Chondrocyte (in vitro differentiated cells): ENCODE data around the gene ARFGEF2. TPM values are rescaled to one million over a fixed set of nuclear protein-coding genes. Genes with fewer than 3 reads are reported as not detected.

Experiments used
- DNase-seq: peaks from one replicate; pipeline ENCODE4 v3.0.0; 2021; ENCODE audit warnings: mixed read lengths, low spot score
- H3K27ac Mint-ChIP-seq: one replicate; pipeline ENCODE4 v1.8.0; 2021; ENCODE audit warnings: mild to moderate bottlenecking, moderate library complexity, mixed read lengths; ENCODE audit not compliant: unreplicated experiment
- H3K27me3 Mint-ChIP-seq: 2 replicates; pipeline ENCODE4 v1.8.0; 2021; ENCODE audit warnings: low read depth, mixed read lengths
- H3K36me3 Mint-ChIP-seq: 2 replicates; pipeline ENCODE4 v1.8.0; 2021; ENCODE audit warnings: low read depth, mixed read lengths
- H3K4me1 Mint-ChIP-seq: 2 replicates; pipeline ENCODE4 v1.8.0; 2021; ENCODE audit warnings: low read depth, mild to moderate bottlenecking, mixed read lengths
- H3K4me3 Mint-ChIP-seq: one replicate; pipeline ENCODE4 v1.8.0; 2021; ENCODE audit warnings: mild to moderate bottlenecking, moderate library complexity, mixed read lengths; ENCODE audit not compliant: unreplicated experiment
- H3K9me3 Mint-ChIP-seq: 2 replicates; pipeline ENCODE4 v1.8.0; 2021; ENCODE audit warnings: low read depth, mixed read lengths
- total RNA-seq: library from RNA; stranded (reverse); gene quantifications from 3 replicates; pipeline ENCODE4 v1.2.1, GENCODE V29; 2021
- TF ChIP-seq, protein P1 (sequence below): fragments of 200-600 bp; sonication (generic); IDR thresholded peaks from 2 replicates; pipeline ENCODE4 v1.5.0; 2021; ENCODE audit warnings: antibody characterized with exemption, mild to moderate bottlenecking, moderate library complexity

Gene ARFGEF2
- total RNA-seq, 1 donor from 2014 or later = 31.8 TPM

DNA sequence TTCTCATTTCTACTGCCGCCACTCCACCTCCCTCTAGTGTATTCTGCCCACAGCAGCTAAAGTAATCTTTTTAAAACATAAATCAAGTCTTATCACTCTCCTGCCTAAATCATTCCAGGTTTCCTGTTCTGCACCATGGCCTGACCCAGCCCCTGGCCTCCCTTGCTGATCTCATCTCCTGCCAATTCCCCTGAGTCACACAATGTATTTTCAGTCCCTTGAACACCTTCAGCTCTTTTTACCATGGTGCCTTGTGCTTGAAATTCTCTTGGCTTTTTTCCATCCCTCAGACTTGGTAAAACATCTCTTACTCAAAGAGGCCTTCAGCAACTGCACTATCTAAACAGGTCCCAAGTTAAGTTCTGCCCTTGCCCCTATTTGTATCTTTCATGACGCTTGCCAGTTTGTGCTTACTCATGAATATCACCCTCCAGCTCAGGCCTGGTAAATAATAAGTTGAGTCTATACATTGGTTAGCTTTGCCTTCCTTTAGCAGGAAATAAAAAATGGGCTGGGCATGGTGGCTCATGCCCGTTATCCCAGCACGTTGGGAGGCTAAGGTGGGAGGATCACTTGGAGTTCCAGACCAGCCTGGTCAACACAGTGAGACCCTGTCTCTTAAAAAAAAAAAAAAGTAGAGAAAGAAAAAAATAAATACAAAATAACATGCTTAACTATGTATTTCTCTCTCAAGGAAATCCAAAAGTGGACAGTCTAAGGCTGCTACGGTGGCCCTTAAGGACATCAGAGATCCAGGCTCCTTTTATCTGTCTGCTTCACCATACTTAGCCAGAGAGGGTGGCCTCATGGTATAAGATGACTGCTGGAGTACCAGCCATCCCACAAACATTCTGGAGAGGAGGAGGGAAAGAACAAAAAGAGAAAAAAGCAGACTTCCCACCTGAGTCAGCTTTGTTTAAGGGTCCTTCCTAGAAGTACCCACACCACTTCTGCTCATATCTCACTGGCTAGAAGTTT, 62.2 kb downstream of the ARFGEF2 start:
- H3K27me3 Mint-ChIP-seq = no peaks in the 10 kb centered on the region
- H3K4me3 Mint-ChIP-seq = no peak overlapping the region
- peak overlapping the region; percentile 84 for H3K27ac Mint-ChIP-seq
- no peak for DNase-seq
- H3K36me3 Mint-ChIP-seq = peaks cover 46% of the 10 kb centered on the region
- TF ChIP-seq, protein P1, sequence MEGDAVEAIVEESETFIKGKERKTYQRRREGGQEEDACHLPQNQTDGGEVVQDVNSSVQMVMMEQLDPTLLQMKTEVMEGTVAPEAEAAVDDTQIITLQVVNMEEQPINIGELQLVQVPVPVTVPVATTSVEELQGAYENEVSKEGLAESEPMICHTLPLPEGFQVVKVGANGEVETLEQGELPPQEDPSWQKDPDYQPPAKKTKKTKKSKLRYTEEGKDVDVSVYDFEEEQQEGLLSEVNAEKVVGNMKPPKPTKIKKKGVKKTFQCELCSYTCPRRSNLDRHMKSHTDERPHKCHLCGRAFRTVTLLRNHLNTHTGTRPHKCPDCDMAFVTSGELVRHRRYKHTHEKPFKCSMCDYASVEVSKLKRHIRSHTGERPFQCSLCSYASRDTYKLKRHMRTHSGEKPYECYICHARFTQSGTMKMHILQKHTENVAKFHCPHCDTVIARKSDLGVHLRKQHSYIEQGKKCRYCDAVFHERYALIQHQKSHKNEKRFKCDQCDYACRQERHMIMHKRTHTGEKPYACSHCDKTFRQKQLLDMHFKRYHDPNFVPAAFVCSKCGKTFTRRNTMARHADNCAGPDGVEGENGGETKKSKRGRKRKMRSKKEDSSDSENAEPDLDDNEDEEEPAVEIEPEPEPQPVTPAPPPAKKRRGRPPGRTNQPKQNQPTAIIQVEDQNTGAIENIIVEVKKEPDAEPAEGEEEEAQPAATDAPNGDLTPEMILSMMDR = no peak
- H3K9me3 Mint-ChIP-seq = peaks cover 7% of the 10 kb centered on the region
- peaks cover 9% of the 10 kb centered on the region for H3K4me1 Mint-ChIP-seq

DNA sequence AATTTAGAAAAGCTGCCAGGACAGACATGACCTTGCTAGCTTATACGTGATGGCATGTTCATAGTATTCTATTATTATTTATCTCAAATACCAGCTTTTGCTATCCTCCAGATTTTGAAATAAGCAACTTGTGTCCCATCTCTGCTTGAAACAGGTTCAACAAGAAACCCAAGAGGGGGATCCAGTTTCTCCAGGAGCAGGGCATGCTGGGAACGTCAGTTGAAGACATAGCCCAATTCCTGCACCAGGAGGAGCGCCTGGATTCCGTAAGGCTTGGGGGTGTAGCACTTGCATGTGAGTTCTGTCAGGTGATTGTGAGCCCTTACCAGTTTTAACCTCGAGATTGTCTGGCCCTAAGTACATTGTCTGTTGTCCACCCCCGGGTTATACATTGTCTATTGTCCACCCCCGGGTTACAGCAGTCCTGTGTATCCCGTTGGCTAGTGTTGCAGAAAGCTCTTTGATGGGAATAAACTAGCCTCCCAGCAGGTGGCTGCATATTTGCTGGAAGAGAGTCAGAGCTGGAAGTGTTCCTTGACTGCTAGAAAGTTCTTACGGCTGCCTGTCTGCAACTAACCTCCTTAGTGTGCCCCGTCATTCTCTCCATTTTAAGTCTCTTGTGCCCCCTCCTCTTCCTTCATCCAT, 63.2 kb downstream of the ARFGEF2 start:
- no peaks in the 10 kb centered on the region for H3K27me3 Mint-ChIP-seq
- H3K4me3 Mint-ChIP-seq = no peak overlapping the region
- peaks cover 7% of the 10 kb centered on the region for H3K9me3 Mint-ChIP-seq
- H3K36me3 Mint-ChIP-seq = peaks cover 42% of the 10 kb centered on the region
- TF ChIP-seq, protein P1 = no peak
- no peak for DNase-seq
- H3K27ac Mint-ChIP-seq = no peak overlapping the region
- H3K4me1 Mint-ChIP-seq = peaks cover 9% of the 10 kb centered on the region

DNA sequence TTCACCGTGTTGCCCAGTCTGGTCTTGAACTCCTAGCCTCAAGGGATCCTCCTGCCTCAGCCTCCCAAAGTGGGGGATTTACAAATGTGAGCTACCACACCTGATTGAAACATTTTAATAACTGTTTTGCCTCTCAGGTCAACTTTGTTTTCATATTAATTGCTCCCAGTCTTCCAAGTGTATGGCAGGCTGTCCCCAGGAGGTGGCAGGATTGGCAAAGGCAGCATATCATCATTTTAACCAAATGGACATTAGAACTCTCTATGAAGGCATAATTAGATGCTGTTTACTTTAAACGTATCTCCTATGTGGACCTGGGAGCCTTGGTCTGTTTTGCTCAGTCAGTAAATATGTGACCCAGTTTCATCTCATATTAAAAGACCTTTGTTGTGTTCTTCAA, 65.4 kb downstream of the ARFGEF2 start:
- Mint-ChIP-seq H3K4me1 (peaks cover 9% of the 10 kb centered on the region), H3K36me3 (peaks cover 44% of the 10 kb centered on the region), H3K4me3 (no peak overlapping the region), H3K27me3 (no peaks in the 10 kb centered on the region), H3K9me3 (peaks cover 7% of the 10 kb centered on the region), H3K27ac (no peak overlapping the region)
- no peak for DNase-seq
- TF ChIP-seq, protein P1 = peak; percentile 70

DNA sequence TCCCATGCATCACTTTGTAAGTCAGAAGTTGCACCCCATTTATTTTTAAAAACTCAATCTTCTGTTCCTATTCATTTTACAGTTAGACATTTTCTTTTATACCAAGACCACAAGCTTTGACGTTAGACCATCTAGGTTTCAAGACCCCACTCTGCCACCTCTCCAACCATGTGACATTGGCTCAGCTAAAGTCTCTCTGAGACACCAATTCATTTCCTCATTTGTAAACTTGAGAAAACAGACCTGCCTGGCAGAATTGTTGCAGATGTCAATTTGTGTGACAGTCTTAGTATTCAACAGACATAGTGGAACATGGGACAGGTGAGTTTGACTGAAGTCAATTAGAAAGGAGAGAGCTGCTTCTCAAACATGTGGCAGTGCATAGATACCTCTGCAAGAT, 69.0 kb downstream of the ARFGEF2 start:
- Mint-ChIP-seq H3K27me3 (no peaks in the 10 kb centered on the region), H3K36me3 (peaks cover 37% of the 10 kb centered on the region), H3K9me3 (no peaks in the 10 kb centered on the region), H3K4me1 (no peaks in the 10 kb centered on the region), H3K4me3 (no peak overlapping the region), H3K27ac (no peak overlapping the region)
- TF ChIP-seq, protein P1 = no peak
- DNase-seq = no peak

DNA sequence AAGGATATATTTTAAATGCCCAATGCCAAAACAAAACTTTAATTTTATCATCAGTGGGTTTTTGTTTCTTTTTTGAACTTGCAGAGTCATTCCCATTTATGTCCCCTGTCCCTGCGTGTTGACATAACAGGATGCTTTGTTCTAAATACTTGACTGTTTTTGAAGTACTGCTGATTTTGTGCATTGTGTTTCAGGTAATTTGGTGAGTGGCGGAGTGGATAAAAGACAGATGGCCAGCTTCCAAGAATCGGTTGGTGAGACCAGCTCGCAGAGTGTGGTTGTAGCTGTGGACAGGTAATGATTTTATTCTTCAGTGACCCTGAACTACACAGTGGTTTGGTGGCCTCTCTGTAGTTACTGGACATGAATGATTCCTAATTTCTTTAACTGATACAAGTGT, 74.1 kb downstream of the ARFGEF2 start:
- no peaks in the 10 kb centered on the region for H3K4me1 Mint-ChIP-seq
- H3K27ac Mint-ChIP-seq = no peak overlapping the region
- no peak for DNase-seq
- peaks cover 47% of the 10 kb centered on the region for H3K36me3 Mint-ChIP-seq
- no peak overlapping the region for H3K4me3 Mint-ChIP-seq
- no peaks in the 10 kb centered on the region for H3K27me3 Mint-ChIP-seq
- TF ChIP-seq, protein P1 = no peak
- no peaks in the 10 kb centered on the region for H3K9me3 Mint-ChIP-seq
